ENCODE measurements around the gene OR10A2. TPM values are rescaled to one million over a fixed set of nuclear protein-coding genes. Genes with fewer than 3 reads are reported as not detected.

OR10A2 gene
- polyA plus RNA-seq, 1 of the 3 experiments (the other 2 are of a cell fraction), result not detected

GRCh38 chr11:6844356-6844755, 18.5 kb upstream of the OR10A2 start:
- Histone ChIP-seq H2AFZ (ENCODE audit: low read depth) (no peak overlapping the region), H3K79me2 (ENCODE audit: insufficient read depth) (no peaks in the 10 kb centered on the region), H3K4me2 (no peak overlapping the region), H3K27me3 (ENCODE audit: insufficient read depth) (no peaks in the 10 kb centered on the region), H3K9me3 (no peaks in the 10 kb centered on the region), H3K27ac (ENCODE audit: low read depth in 2 of 2, low read length in 1 of 2) (no peak overlapping the region), H3K9ac (no peak overlapping the region), H3K36me3 (replicated peaks in 1 of 2; ENCODE audit: control insufficient read depth in 1 of 2, insufficient read depth in 2 of 2, low read length in 1 of 2) (no peaks in the 10 kb centered on the region), H3F3A (replicated peaks; ENCODE audit: insufficient read depth) (no peaks in the 10 kb centered on the region), H3K4me1 (ENCODE audit: control insufficient read depth in 1 of 2, insufficient read depth in 2 of 2, low read depth in 1 of 2, low read length in 1 of 2) (no peaks in the 10 kb centered on the region), H3K4me3 (ENCODE audit: low read depth in 2 of 2, low read length in 1 of 2) (no peak overlapping the region), H4K20me1 (ENCODE audit: insufficient read depth) (no peaks in the 10 kb centered on the region), H3K9me2 (no peaks in the 10 kb centered on the region)
- ChIA-PET CTCF (no interaction called here), POLR2A (no interaction called here)
- WGBS (ENCODE audit: low lambda C conversion rate), result 4% methylated on average over 5 of the region's 5 CpGs
- DNase-seq, result no peak
- TF ChIP-seq CHD2 (IDR thresholded peaks at IDR 0.05; ENCODE audit: low read length, partially characterized antibody) (no peak), GATA2 (CRISPR knock-in tag; IDR thresholded peaks at IDR 0.05) (no peak), FOSL2 (IDR thresholded peaks at IDR 0.05; ENCODE audit: borderline replicate concordance, low read depth) (no peak), EP300 (IDR thresholded peaks at IDR 0.05; ENCODE audit: borderline replicate concordance in 1 of 2, low read depth in 1 of 2, low read length in 1 of 2) (no peak), TCF12 (IDR thresholded peaks at IDR 0.05) (no peak), RCOR1 (IDR thresholded peaks at IDR 0.05; ENCODE audit: low read length) (no peak)

- Histone ChIP-seq H3K9me2 (no peaks in the 10 kb centered on the region), H3K9ac (no peak within 1 kb of the TSS), H4K20me1 (ENCODE audit: insufficient read depth) (no peaks in the 10 kb centered on the region), H3K36me3 (replicated peaks in 1 of 2; ENCODE audit: control insufficient read depth in 1 of 2, insufficient read depth in 2 of 2, low read length in 1 of 2) (no peaks in the 10 kb centered on the region), H2AFZ (ENCODE audit: low read depth) (no peak within 1 kb of the TSS), H3K27me3 (ENCODE audit: insufficient read depth) (no peaks in the 10 kb centered on the region), H3K4me1 (ENCODE audit: control insufficient read depth in 1 of 2, insufficient read depth in 2 of 2, low read depth in 1 of 2, low read length in 1 of 2) (no peaks in the 10 kb centered on the region), H3K9me3 (no peaks in the 10 kb centered on the region), H3K27ac (ENCODE audit: low read depth in 2 of 2, low read length in 1 of 2) (no peak within 1 kb of the TSS), H3K4me2 (no peak within 1 kb of the TSS), H3K79me2 (ENCODE audit: insufficient read depth) (no peaks in the 10 kb centered on the region), H3K4me3 (ENCODE audit: low read depth in 2 of 2, low read length in 1 of 2) (no peak within 1 kb of the TSS), H3F3A (replicated peaks; ENCODE audit: insufficient read depth) (no peaks in the 10 kb centered on the region)
- ChIA-PET CTCF (no interaction called here), POLR2A (no interaction called here)
- TF ChIP-seq RAD21 (IDR thresholded peaks at IDR 0.05; ENCODE audit: low read length) (no peak), TEAD4 (IDR thresholded peaks at IDR 0.05; ENCODE audit: borderline replicate concordance, insufficient read depth) (no peak), FOXM1 (IDR thresholded peaks at IDR 0.05; ENCODE audit: low read depth) (no peak), ZBTB33 (IDR thresholded peaks at IDR 0.05; ENCODE audit: borderline replicate concordance, low read depth) (no peak), TCF12 (IDR thresholded peaks at IDR 0.05) (no peak), MAX (IDR thresholded peaks at IDR 0.05; ENCODE audit: low read depth) (no peak), PBX3 (IDR thresholded peaks at IDR 0.05) (no peak), FOXJ3 (CRISPR knock-in tag; IDR thresholded peaks at IDR 0.05) (no peak), GATA2 (CRISPR knock-in tag; IDR thresholded peaks at IDR 0.05) (no peak), NFIC (IDR thresholded peaks at IDR 0.05; ENCODE audit: borderline replicate concordance) (no peak), EZH2phosphoT487 (IDR thresholded peaks at IDR 0.05; ENCODE audit: borderline replicate concordance, low read depth) (no peak), REST (IDR thresholded peaks at IDR 0.05; ENCODE audit: low read depth, low read length) (no peak), USF2 (IDR thresholded peaks at IDR 0.05; ENCODE audit: borderline replicate concordance, low read depth, low read length) (no peak), GABPA (IDR thresholded peaks at IDR 0.05; ENCODE audit: low read depth) (no peak), RXRA (IDR thresholded peaks at IDR 0.05; ENCODE audit: borderline replicate concordance, low read depth) (no peak), JUND (IDR thresholded peaks at IDR 0.05) (no peak)
- DNase-seq, result no peak
- under 1% methylated on average over 3 of the region's 3 CpGs for WGBS (ENCODE audit: low lambda C conversion rate)
Measured at GRCh38 chr11:6845383-6845782, 17.5 kb upstream of the OR10A2 start, which contains the start of gene OR10A5. OR10A5 (plus strand) TSS chr11:6845683; CDS start chr11:6845683, 0 bp downstream.

All from SK-N-SH (cell line).